CD4-positive, alpha-beta T cell treated with Interleukin-15 for 1 hour (primary cell): ENCODE results near the gene ZNF831.

ENCODE experiments used
- DNase-seq: peaks from one replicate; pipeline ENCODE4 v3.0.0-alpha.2; 2020

ZNF831 gene

GRCh38 chr20:59253779-59254319, 90.2 kb downstream of the ZNF831 start:
- peak; percentile 29 for DNase-seq

GRCh38 chr20:59255256-59255655, 91.6 kb downstream of the ZNF831 start:
- DNase-seq: no peak

- DNase-seq: no peak
These were observed 94.6 kb downstream of the ZNF831 start for GRCh38 chr20:59258221-59258621.

- DNase-seq: no peak
These were observed 96.3 kb downstream of the ZNF831 start for GRCh38 chr20:59259946-59260345.

GRCh38 chr20:59265298-59265697, 101.7 kb downstream of the ZNF831 start:
- no peak for DNase-seq

- no peak for DNase-seq
These were observed 105.2 kb downstream of the ZNF831 start for GRCh38 chr20:59268870-59269269.

- DNase-seq: no peak
These were observed 105.9 kb downstream of the ZNF831 start for GRCh38 chr20:59269411-59270025.

- no peak for DNase-seq
These were observed 106.8 kb downstream of the ZNF831 start for GRCh38 chr20:59270380-59270779.

- no peak for DNase-seq
These were observed 110.2 kb downstream of the ZNF831 start for GRCh38 chr20:59273739-59274357.

GRCh38 chr20:59276938-59277337, 113.3 kb downstream of the ZNF831 start:
- no peak for DNase-seq

GRCh38 chr20:59284470-59284869, 120.8 kb downstream of the ZNF831 start:
- DNase-seq: no peak

- DNase-seq: no peak
These were observed 126.4 kb downstream of the ZNF831 start for GRCh38 chr20:59289994-59290393.

- no peak for DNase-seq
These were observed 128.2 kb downstream of the ZNF831 start for GRCh38 chr20:59291740-59292383.

- no peak for DNase-seq
These were observed 131.9 kb downstream of the ZNF831 start for GRCh38 chr20:59295531-59295930.

GRCh38 chr20:59297686-59298085, 134.1 kb downstream of the ZNF831 start:
- no peak for DNase-seq

- DNase-seq: no peak
These were observed 136.3 kb downstream of the ZNF831 start for GRCh38 chr20:59299945-59300332.

GRCh38 chr20:59300333-59301081, 136.9 kb downstream of the ZNF831 start, which contains the start of gene EDN3:
TSS of gene EDN3 (plus strand) at chr20:59300611. CDS start at chr20:59300813, 202 bp downstream.
- DNase-seq: no peak

GRCh38 chr20:59301343-59302007, 137.9 kb downstream of the ZNF831 start:
- DNase-seq: no peak

GRCh38 chr20:59305908-59306655, 142.5 kb downstream of the ZNF831 start:
- DNase-seq: no peak

- DNase-seq: no peak
These were observed 143.6 kb downstream of the ZNF831 start for GRCh38 chr20:59307270-59307669.
